NCI-H446 (cell line): ENCODE results near the gene NFAM1.

Experiments used
- DNase-seq, 2 experiments: peaks; one replicate each; lab custom pipeline; 2025; lab: John Stamatoyannopoulos, UW

Gene NFAM1, protein sequence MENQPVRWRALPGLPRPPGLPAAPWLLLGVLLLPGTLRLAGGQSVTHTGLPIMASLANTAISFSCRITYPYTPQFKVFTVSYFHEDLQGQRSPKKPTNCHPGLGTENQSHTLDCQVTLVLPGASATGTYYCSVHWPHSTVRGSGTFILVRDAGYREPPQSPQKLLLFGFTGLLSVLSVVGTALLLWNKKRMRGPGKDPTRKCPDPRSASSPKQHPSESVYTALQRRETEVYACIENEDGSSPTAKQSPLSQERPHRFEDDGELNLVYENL

DNA sequence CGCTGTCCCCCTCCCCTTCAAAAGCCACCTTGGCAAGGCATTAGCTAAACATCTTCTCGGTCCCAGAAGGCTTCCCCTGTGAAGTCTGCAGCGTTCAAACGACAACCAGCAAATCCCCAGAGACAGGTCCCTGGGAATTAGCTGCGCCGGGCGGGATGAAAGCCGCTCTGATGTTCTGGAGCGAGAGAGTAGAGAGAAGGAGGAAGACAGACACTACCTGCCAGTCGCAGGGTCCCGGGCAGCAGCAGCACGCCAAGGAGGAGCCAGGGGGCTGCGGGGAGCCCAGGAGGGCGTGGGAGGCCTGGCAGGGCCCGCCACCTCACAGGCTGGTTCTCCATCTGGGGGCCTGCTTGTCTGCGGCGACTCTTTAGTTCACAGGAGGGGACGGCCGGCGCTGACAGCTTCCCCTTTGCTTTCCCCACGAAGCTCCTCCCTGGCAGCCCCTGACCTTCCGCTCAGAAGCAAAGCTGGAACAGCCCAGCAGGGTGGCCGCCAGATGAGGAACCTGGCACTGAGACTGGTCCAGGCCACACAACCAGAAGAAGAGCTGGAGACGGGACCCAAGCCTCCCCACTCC, at the start of gene NFAM1:
NFAM1 (minus strand) TSS at position 384 of the 577 bp plus-strand sequence; CDS start at position 338, 46 bp downstream.
- peak in 1 of 2 experiments; percentile 69 for DNase-seq

- no peak for DNase-seq
Measured at GRCh38 chr22:42475122-42475521, 42.9 kb upstream of the NFAM1 start.

DNA sequence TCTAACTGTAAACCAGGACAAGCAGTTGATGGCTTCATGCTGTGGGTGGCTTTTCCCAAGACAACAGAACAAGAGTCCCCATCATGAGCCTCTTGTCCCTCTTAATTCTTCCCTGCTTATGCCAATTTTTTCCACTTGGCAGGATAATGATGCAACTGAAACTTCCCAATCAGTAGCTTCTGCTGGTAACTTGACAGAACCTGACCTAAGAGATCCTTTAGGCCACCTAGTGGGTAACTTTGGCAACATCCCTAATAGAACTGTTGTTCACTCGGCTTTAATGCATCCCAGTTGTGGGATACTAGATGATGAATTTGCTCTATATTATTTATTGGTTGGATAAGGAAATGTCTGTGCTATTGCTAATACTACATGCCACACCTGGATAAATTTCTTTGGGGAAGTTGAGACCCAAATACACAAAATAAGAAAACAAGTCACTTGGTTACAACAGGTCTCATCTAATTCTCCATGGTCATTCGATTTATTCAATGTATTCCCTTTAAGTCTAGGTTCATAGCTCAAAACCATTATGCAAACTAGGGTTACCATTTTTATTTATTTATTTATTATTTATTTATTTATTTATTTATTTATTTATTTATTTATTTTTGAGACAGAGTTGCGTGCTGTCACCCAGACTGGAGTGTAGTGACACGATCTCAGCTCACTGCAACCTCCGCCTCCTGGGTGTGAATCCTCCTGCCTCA, 41.4 kb upstream of the NFAM1 start:
- peak; percentile 42 to 65 for DNase-seq

GRCh38 chr22:42472671-42473070, 40.5 kb upstream of the NFAM1 start:
- DNase-seq = no peak

GRCh38 chr22:42471441-42471840, 39.2 kb upstream of the NFAM1 start:
- DNase-seq = no peak

- DNase-seq = no peak
Measured at GRCh38 chr22:42470366-42471082, 38.3 kb upstream of the NFAM1 start.

DNA sequence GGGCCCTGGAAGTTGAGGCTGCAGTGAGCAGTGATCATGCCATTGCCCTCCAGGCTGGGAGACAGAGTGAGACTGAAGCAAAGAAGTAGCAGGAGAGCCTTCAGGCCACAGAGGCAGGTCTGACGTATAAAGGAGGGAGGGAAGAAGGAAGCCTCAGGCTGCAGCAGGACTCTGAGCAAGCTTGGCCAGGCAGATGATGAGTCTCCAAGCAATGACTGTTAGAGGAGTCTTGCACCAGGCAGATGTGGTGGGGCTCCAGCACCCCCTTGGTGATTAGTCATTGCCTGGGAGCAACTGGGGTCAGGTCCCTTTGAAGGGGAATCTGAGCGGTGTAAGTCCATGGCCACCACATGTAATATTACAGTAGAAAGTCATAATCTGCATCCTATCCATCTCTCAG, 36.6 kb upstream of the NFAM1 start:
- DNase-seq = no peak

DNA sequence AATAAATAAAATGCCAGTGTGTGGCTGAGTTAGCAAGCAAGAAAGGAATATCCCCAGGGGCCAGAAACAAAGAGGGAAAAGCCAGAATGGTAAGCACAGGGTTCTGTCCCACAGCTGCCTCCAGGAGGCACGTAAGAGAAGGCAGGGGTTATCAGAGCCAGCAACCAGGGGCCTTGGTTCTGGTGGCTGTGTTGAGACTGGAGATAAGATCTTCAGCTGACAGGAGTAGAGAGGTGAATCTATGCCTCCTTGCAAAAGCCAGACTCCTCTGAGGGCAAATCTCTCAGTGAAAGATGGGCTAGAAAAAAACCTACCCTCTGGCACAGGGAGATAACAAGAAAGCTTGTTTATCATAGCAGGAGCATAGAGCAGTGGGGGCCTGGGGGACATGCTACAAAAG, 29.8 kb upstream of the NFAM1 start:
- DNase-seq = no peak

DNA sequence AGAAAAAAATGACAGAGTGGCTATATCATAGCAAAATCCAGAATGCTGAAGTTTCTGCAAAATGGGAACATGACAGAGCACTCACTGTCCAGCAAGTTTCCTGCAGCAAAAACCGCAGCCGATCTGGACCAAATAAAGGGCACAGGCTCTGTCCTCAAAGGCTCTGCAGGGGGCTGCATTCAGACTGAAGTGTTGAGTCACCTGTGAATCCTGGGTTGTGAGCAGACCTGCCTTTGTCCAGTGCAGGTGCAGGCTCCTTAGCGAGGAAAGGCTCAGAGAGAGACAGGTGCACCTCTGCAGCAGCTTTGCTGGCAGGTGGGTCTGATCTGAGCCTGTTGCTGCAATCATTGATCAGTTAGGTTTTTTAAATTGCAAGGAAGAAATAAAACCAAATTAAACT, 29.3 kb upstream of the NFAM1 start:
- DNase-seq = no peak

GRCh38 chr22:42459287-42460063, 27.3 kb upstream of the NFAM1 start:
- no peak for DNase-seq

DNA sequence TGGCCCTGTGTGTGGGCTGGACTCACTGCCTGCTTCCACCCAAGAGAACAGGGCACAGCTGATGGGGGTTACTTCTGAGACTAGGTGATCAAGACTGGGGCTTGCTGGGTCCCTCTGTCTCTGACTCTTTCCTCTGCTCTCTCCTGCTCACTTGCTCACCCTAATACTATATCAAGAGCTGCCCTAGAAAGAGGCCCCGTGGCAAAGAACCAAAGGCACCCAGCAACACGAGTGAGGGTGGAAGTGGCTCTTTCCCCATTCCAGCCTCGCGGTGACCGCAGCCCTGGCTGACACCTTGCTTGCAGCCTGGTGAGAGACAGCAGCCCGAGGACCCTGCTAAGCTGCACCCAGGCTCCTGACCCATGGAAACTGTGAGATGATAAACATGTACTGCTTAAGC, 20.7 kb upstream of the NFAM1 start:
- no peak for DNase-seq

GRCh38 chr22:42452456-42452855, 20.3 kb upstream of the NFAM1 start:
- DNase-seq = no peak

- no peak for DNase-seq
Measured at GRCh38 chr22:42451499-42452145, 19.4 kb upstream of the NFAM1 start.

DNA sequence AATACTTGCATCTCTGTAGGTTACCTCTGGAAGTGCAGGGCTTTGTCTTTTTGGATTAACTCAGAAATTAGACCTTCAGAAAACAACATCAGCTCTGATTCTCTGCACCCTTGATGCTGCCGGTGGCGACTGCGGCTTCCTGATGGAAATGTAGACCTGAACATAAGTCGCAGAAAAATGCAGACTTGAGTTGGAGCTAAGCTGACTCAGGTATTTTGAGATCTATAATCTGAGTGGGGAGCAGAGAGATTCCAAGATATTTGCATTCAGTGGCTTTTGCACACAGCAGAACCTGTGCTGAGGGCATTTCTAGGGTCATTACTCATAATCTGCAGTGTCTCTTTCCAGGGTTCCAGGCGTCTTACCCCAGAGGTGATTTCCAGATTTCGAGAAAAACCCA, 18.7 kb upstream of the NFAM1 start:
- no peak for DNase-seq

DNA sequence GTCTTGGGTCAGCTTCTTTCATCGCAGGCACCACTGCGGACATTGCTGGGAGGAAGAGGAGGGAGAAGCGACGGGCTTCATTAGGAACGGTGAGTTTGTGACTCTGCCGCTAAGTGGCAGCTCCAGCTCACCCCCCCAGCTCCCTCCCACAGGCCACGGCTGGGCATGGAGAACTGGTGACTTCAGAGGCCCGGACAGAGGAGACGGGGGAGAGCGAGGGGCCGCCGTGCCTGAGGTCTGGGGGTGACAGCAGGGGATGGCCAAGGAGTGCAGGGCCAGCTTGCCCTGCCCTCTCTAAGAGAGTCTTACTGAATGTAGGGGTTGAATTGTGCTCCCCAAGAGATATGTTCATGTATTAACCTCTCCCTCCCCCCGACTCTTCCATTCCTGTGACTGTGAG, 13.9 kb upstream of the NFAM1 start:
- no peak for DNase-seq

- DNase-seq = peak; percentile 42 to 77
Measured at GRCh38 chr22:42444077-42444904, 12.1 kb upstream of the NFAM1 start.

DNA sequence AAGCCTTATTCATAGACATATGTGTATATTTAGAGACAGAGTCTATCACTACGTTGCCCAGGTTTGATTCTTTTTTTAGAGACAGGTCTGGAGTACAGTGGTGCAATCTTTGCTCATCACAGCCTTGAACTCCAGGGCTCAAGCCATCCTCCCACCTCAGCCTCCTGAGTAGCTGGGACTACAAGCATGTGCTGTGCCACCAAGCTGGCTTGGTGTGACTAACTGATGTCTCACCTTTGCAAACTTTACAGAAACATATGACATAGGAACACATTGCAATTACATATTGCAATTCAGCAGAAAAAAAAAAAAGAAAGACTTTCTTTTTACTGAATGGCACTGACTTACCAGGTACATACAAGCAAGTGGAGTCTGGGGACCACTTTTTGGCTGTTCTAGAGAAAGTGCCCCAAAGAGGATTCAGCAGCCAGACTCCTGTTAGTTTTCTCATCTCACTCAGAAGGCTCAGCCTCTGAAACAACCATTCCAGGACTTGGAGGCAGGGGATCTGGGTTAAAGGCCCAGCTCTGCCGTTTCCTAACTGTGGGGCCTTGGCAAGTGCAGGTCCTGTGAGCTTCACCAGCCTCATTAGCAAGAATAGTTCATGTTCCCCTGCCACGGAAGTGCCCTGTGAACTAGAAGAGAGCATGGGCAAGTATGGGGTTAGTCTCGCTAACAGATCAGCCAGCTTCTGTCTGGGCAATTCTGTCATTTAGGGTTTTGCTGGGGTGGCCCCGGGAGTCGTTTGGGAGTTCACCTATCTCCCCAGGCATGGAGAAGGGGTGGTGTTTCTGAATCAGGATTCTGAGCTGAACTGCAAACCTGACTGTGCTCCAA, 11.3 kb upstream of the NFAM1 start:
- no peak for DNase-seq

DNA sequence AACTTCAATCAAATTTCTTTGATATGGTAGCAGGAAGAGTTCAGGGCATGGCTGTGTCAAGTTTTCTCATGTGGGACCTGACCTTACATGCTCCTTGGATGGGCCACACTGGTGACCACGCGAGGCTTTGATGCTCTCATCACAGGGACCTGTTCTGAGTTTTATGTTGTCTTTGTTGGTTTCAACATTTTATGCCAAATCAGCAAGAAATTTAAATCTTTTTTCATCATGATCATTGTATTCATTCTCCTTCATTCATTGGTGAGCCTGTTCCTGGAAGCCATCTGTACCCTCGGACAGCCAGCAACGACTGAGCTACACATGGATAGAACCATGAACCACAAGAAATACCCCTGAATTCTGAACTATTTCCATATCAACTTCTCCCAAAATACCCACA, 10.5 kb upstream of the NFAM1 start:
- DNase-seq = no peak

DNA sequence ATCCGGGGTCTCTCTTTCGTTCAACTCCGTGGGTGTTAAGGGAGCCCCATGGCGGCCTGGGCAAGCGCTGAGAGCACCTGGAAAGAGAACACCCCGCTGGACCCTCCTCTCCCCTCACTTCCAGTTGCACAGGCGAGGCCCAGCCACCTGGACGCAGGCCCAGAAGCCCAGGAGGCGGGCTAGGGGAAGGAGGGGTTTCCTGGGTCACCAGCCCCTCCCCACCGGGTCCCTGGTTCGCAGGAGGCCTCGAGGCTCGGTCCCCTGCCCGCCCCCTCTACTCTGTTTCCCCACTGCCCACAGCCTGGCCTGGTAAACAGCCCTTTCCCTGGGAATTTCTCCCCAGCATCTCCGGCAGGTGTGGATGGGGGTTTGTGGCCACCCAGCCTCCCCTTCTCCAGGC, 8.5 kb upstream of the NFAM1 start:
- no peak for DNase-seq
